IPS-18c (cell line): ENCODE data around the gene CAPG.

Experiments used
- H3K4me3 ChIP-seq: 2 replicates; pipeline ENCODE4 v1.7.0; 2013; ENCODE audit warnings: low read depth, mild to moderate bottlenecking, low read length, moderate library complexity; ENCODE audit not compliant: insufficient read depth
- H3K9me3 ChIP-seq: one replicate; pipeline ENCODE4 v1.6.1; 2013; ENCODE audit warnings: mild to moderate bottlenecking, low read length, moderate library complexity; ENCODE audit not compliant: control insufficient read depth, insufficient read depth

The CAPG gene

DNA sequence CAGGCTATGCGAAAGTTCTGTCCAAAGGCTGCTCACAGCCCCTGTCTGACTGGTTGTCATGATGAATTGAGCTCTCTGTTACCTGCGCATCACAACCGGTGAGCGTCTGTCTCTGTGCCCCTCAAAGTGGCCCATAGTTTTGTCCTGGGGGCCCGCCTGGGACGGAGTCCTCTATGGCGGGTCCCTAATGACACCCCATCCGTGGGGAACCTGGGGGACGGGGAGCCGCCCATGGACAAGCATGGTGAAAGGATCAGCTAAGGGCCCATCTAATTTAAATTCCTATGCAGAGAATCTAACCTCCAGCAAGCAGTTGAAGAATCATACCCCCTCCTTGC, 55.1 kb downstream of the CAPG start:
- peak overlapping the region; percentile 87 for H3K4me3 ChIP-seq
- no peaks in the 10 kb centered on the region for H3K9me3 ChIP-seq

DNA sequence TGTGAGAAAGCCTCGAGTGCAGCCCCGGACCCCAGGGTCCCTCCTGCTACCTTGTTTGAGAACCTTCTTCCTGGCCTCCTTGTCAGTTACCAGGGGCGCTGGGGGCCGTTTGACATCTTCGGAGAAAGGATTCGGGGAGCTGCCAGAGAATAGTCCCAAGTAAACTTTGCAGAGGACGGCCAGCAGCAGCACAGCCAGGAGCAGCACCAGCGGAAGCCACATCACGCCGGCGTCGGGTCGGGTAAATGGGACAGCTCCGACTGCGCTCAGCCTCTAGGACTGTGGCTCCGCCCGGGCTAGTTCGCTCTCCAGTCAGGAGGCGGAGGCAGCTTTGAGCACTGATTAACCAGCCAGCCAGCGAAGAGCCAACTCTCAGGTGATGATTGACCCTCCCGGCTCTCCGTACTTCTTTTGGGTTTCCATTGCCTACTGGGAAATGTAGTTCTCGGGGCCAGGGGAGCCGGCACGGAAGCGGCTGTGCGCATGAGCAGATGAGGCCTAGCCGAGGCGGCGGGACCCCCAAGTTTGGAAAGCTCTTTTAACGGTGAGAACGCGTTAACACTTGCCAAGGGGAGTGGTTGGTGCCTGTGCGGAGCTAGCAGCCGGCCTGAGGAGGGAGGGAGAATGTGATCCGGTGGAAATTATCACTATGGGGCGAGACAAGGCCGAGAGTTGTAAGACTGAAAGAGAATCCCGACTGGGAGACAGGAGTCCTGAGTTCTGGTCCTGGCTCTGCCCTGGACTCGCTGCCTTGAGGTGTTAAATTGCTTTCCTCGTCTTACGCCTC, 55.7 kb downstream of the CAPG start, which contains the start of the genes ELMOD3 and RETSAT:
TSS of gene ELMOD3 (plus strand) at position 484 of the 787 bp plus-strand sequence. CDS start 2,430 bp downstream, outside the sequence.
TSS of gene RETSAT (minus strand) at position 243 of the 787 bp plus-strand sequence. CDS start at position 222, 21 bp downstream.
- H3K4me3 ChIP-seq, result peak within 1 kb of the TSS; percentile 87

DNA sequence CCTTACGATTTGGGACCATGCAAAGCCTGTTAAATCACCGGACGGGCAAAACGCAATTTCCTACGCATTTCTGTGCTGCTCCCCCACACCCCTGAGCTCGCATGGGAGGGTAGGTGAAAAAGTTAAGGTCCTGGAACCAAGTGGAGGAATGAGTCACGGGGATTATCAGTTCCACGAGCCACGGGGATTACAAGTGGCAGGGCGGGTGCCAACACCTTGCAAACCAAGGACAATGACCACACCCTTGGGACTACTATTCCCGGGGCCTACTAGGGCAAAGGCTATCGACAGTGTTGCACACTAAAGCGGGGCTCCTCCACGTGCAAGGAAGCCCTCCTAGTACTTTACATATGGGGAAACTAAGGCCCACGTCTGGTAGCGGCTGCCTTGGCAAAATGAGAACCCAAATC, 56.3 kb downstream of the CAPG start:
- Histone ChIP-seq H3K4me3 (peak overlapping the region; percentile 59), H3K9me3 (no peaks in the 10 kb centered on the region)

More for the DNA sequence above, 55.7 kb downstream of the CAPG start, which contains the start of the genes ELMOD3 and RETSAT:
- no peaks in the 10 kb centered on the region for H3K9me3 ChIP-seq

DNA sequence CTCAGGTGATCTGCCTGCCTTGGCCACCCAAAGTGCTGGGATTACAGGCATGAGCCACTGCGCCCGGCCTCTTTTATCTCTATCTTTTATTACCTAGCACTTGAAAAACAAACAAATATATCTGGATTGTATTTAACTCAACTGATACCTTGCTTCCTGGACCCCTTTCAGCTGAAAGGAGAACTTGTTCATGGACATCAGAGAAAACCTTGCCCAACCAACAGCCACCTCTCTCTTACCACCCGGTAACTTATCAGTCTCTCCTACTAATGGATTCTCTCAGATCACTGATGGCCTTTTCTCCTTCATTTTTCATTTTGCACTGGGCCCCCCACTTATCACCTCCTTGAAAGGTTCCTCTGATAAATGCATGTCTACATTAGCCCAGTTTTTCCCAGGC, 62.6 kb downstream of the CAPG start:
- no peaks in the 10 kb centered on the region for H3K9me3 ChIP-seq
- H3K4me3 ChIP-seq, result no peak overlapping the region
